ENCODE data around the gene MRAP. TPM values are rescaled to one million over a fixed set of nuclear protein-coding genes. Genes with fewer than 3 reads are reported as not detected.
"Not testable (repeated sequence)": the region's sequence is repeated elsewhere in the genome, so short reads cannot be mapped to it uniquely, and the experiment has no call there.

The MRAP gene
- polyA plus RNA-seq, 2 donors: 0.16 TPM; not detected in 1

DNA sequence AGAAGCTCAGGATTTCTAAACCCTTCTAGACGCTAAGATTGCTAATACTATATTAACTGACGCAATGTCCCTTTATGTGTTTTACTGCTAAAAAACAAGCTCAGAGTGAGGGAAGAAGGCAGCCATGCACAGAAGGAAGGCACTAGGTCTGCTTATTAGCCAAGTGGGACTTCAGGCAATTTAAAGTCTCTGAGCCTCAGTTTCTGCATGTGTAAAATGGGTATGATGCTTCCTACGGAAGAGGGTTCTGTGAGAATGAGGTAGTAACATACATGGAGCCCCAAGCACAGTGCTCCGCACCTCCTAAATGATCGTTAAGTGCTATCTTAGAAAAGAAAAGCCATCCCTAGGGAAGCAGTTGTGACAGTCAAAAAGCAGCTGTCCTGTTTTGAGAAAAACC lies 36.7 kb upstream of the MRAP start:
- WGBS, 2 donors: 93 to 97% methylated on average over 5 of the region's 5 CpGs

DNA sequence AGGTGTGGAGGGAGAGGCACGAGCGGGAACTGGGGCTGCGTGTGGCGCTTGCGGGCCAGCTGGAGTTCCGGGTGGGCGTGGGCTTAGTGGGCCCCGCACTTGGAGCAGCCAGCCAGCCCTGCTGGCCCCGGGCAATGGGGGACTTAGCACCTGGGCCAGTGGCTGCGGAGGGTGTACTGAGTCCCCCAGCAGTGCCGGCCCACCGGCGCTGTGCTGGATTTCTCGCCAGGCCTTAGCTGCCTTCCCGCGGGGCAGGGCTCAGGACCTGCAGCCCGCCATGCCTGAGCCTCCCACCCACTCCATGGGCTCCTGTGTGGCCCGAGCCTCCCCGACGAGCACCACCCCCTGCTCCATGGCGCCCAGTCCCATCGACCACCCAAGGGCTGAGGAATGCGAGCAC lies 33.3 kb upstream of the MRAP start:
- 92 to 95% methylated on average over 10 to 23 of the region's 23 CpGs for WGBS, 2 donors
- not testable (repeated sequence) for H3K4me1 ChIP-seq (ENCODE audit: control insufficient read depth in 2 of 2, insufficient read depth in 2 of 2, low read length in 1 of 2)

More for the DNA sequence above, 36.7 kb upstream of the MRAP start:
- H3K27me3 ChIP-seq (ENCODE audit: control insufficient read depth in 1 of 2, insufficient read depth in 2 of 2, low read length in 2 of 2): no peaks in the 10 kb centered on the region
- H3K27ac ChIP-seq (ENCODE audit: low read depth in 2 of 2, low read length in 1 of 2): no peak overlapping the region
- no peaks in the 10 kb centered on the region for H3K9me3 ChIP-seq (ENCODE audit: control insufficient read depth in 2 of 2, insufficient read depth in 1 of 2, low read depth in 1 of 2, low read length in 1 of 2)
- H3K4me1 ChIP-seq (ENCODE audit: control insufficient read depth in 2 of 2, insufficient read depth in 2 of 2, low read length in 1 of 2): peaks cover 0 to under 1% of the 10 kb centered on the region in 2 donors
- no peak overlapping the region for H3K4me3 ChIP-seq (ENCODE audit: low read depth in 1 of 2, low read length in 2 of 2)
- no peaks in the 10 kb centered on the region for H3K36me3 ChIP-seq (ENCODE audit: control insufficient read depth in 2 of 2, insufficient read depth in 2 of 2, low read length in 1 of 2)

DNA sequence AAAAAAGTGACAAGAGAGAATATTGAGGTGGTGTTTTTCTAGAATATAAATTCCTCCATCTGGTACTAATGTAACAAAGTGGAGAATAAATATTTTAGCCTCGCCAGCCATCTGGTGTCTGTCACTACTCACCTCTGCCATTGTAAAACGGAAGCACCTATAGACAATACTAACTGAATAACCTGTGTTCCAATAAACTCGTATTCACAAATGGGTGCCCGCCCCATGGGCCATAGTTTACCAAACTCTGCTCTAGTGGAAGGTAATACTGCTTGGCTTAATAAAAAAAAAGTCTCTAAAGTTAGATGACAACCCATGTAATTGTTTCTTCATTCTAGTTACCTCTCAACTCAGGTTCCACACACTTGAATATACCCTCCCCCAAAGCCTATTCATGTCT lies 27.9 kb upstream of the MRAP start:
- no peaks in the 10 kb centered on the region for H3K4me1 ChIP-seq (ENCODE audit: control insufficient read depth in 2 of 2, insufficient read depth in 2 of 2, low read length in 1 of 2)
- WGBS, 2 donors: 77 to 83% methylated on average over 4 of the region's 4 CpGs
- peaks cover 0 to 6% of the 10 kb centered on the region in 2 donors for H3K36me3 ChIP-seq (ENCODE audit: control insufficient read depth in 2 of 2, insufficient read depth in 2 of 2, low read length in 1 of 2)

More for the DNA sequence above, 33.3 kb upstream of the MRAP start:
- H3K27me3 ChIP-seq (ENCODE audit: control insufficient read depth in 1 of 2, insufficient read depth in 2 of 2, low read length in 2 of 2); H3K4me3 ChIP-seq (ENCODE audit: low read depth in 1 of 2, low read length in 2 of 2); H3K9me3 ChIP-seq (ENCODE audit: control insufficient read depth in 2 of 2, insufficient read depth in 1 of 2, low read depth in 1 of 2, low read length in 1 of 2); H3K36me3 ChIP-seq (ENCODE audit: control insufficient read depth in 2 of 2, insufficient read depth in 2 of 2, low read length in 1 of 2); H3K27ac ChIP-seq (ENCODE audit: low read depth in 2 of 2, low read length in 1 of 2): not testable (repeated sequence)

DNA sequence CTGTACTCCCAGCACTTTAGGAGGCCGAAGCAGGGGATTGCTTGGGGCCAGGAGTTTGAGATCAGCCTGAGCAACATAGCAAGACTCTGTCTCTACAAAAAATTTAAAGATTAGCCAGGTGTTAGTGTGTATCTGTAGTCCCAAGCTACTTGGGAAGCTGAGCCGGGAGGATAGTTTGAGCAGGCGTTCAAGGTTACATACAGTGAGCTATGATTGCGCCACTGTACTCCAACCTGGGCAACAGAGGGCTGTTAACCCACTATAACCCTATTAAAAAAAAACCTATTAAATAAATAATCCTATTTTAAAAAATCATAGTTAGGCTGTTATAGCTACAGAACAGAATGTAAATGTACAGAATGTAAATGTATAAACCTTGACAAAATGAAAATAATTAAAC lies 22.0 kb upstream of the MRAP start:
- no peaks in the 10 kb centered on the region for H3K27me3 ChIP-seq (ENCODE audit: control insufficient read depth in 1 of 2, insufficient read depth in 2 of 2, low read length in 2 of 2)
- 89 to 96% methylated on average over 4 of the region's 4 CpGs for WGBS, 2 donors
- H3K27ac ChIP-seq (ENCODE audit: low read depth in 2 of 2, low read length in 1 of 2): no peak overlapping the region
- peaks cover 0 to 3% of the 10 kb centered on the region in 2 donors for H3K4me1 ChIP-seq (ENCODE audit: control insufficient read depth in 2 of 2, insufficient read depth in 2 of 2, low read length in 1 of 2)
- H3K9me3 ChIP-seq (ENCODE audit: control insufficient read depth in 2 of 2, insufficient read depth in 1 of 2, low read depth in 1 of 2, low read length in 1 of 2): no peaks in the 10 kb centered on the region
- no peaks in the 10 kb centered on the region for H3K36me3 ChIP-seq (ENCODE audit: control insufficient read depth in 2 of 2, insufficient read depth in 2 of 2, low read length in 1 of 2)
- no peak overlapping the region for H3K4me3 ChIP-seq (ENCODE audit: low read depth in 1 of 2, low read length in 2 of 2)

More for the DNA sequence above, 27.9 kb upstream of the MRAP start:
- Histone ChIP-seq H3K27ac (ENCODE audit: low read depth in 2 of 2, low read length in 1 of 2) (no peak overlapping the region), H3K9me3 (ENCODE audit: control insufficient read depth in 2 of 2, insufficient read depth in 1 of 2, low read depth in 1 of 2, low read length in 1 of 2) (no peaks in the 10 kb centered on the region), H3K27me3 (ENCODE audit: control insufficient read depth in 1 of 2, insufficient read depth in 2 of 2, low read length in 2 of 2) (no peaks in the 10 kb centered on the region), H3K4me3 (ENCODE audit: low read depth in 1 of 2, low read length in 2 of 2) (no peak overlapping the region)

DNA sequence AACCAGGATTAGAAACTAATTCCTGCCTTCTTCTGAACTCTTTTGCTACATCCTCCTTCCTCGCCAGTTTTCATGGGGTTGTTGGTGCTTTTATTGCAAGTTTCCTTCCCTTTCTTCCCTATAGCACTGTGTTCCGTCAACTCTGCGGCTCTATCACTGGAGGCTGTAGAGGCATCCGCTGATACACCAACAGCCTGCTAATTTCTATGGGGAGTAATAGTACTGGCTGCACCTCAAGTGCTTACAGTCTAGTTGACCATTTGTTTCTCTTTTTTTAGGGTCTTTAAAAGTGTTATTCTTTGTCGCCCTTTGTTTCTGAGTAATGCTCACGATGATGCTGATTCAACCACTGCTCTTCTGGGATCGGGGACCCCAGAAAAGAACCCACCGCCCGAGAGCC lies 20.6 kb upstream of the MRAP start:
- 1 to 3% methylated on average over 9 of the region's 9 CpGs for WGBS, 2 donors
- Histone ChIP-seq H3K27ac (ENCODE audit: low read depth in 2 of 2, low read length in 1 of 2) (no peak overlapping the region), H3K9me3 (ENCODE audit: control insufficient read depth in 2 of 2, insufficient read depth in 1 of 2, low read depth in 1 of 2, low read length in 1 of 2) (no peaks in the 10 kb centered on the region), H3K4me1 (ENCODE audit: control insufficient read depth in 2 of 2, insufficient read depth in 2 of 2, low read length in 1 of 2) (peaks cover 0 to 3% of the 10 kb centered on the region in 2 donors), H3K27me3 (ENCODE audit: control insufficient read depth in 1 of 2, insufficient read depth in 2 of 2, low read length in 2 of 2) (no peaks in the 10 kb centered on the region), H3K4me3 (ENCODE audit: low read depth in 1 of 2, low read length in 2 of 2) (peak overlapping the region; percentile 60 to 88), H3K36me3 (ENCODE audit: control insufficient read depth in 2 of 2, insufficient read depth in 2 of 2, low read length in 1 of 2) (no peaks in the 10 kb centered on the region)

DNA sequence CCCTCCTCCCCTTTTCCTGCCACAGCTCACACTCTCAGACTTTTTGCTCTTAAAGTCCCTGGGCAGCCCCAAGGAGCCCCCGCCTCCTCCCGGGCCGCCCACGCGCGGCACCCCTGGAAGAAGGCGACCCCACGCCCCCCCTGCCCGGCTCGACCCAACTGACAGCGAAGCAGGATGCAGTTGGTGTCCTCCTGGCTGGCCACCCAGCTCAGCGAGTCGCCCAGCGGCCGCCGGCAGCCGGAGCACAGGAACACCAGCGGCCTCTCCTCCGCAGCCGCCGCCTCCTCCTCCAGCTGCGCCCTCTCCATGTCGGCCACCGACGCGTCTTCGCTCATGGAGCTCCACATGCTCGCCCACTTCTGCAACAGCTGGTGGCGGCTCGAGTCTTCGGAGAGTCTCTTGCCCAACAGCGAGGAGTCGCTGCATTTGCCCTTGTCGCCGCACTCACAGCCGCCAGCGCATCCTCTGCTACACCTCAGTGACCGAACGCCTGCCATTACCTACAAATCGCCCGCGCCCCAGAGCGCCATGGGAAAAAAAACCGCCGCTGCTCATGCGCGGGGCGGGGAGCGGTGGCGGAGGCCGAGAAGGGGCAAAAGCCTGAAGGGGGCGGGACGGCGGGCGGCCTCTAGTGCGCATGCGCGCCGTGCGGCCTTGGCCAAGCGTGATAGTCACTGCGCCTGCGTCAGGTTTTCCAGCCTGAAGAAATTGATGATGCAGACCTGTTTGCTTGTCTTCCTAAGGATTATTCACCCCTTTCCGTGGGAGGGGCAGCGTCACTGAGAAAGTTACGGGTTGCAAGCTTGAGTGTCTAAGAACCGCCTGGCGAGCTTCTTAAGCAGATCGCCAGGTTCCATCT lies 19.9 kb upstream of the MRAP start, which contains the start of gene MIS18A:
Gene MIS18A, minus strand, starts transcription at position 532 of the 859 bp plus-strand sequence. Its CDS starts 35 bp downstream, at position 497.
- Histone ChIP-seq H3K36me3 (ENCODE audit: control insufficient read depth in 2 of 2, insufficient read depth in 2 of 2, low read length in 1 of 2) (no peaks in the 10 kb centered on the region), H3K27me3 (ENCODE audit: control insufficient read depth in 1 of 2, insufficient read depth in 2 of 2, low read length in 2 of 2) (no peaks in the 10 kb centered on the region), H3K4me3 (ENCODE audit: low read depth in 1 of 2, low read length in 2 of 2) (peak within 1 kb of the TSS; percentile 60 to 88), H3K9me3 (ENCODE audit: control insufficient read depth in 2 of 2, insufficient read depth in 1 of 2, low read depth in 1 of 2, low read length in 1 of 2) (no peaks in the 10 kb centered on the region), H3K4me1 (ENCODE audit: control insufficient read depth in 2 of 2, insufficient read depth in 2 of 2, low read length in 1 of 2) (peaks cover 0 to 3% of the 10 kb centered on the region in 2 donors), H3K27ac (ENCODE audit: low read depth in 2 of 2, low read length in 1 of 2) (peak within 1 kb of the TSS; percentile 40 to 81)
- 0 to 1% methylated on average over 69 of the region's 69 CpGs for WGBS, 2 donors

DNA sequence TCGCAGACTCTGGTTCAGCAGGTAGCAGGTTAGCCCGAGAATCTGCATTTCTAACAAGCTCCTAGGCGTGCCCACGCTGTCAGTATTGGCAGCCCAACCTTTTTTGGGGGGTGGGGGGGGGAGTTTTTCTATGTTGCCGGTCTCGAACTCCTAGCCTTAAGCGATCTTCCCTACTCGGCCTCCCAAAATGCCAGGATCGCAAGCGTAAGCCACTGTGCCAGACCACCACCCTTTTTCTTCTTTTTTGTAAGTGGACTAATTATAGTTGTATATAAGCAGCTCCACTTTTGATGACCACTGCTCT lies 19.3 kb upstream of the MRAP start:
- no peaks in the 10 kb centered on the region for H3K27me3 ChIP-seq (ENCODE audit: control insufficient read depth in 1 of 2, insufficient read depth in 2 of 2, low read length in 2 of 2)
- no peaks in the 10 kb centered on the region for H3K36me3 ChIP-seq (ENCODE audit: control insufficient read depth in 2 of 2, insufficient read depth in 2 of 2, low read length in 1 of 2)
- no peaks in the 10 kb centered on the region for H3K9me3 ChIP-seq (ENCODE audit: control insufficient read depth in 2 of 2, insufficient read depth in 1 of 2, low read depth in 1 of 2, low read length in 1 of 2)
- peak overlapping the region; percentile 28 to 81 for H3K27ac ChIP-seq (ENCODE audit: low read depth in 2 of 2, low read length in 1 of 2)
- peak overlapping the region; percentile 47 to 60 for H3K4me3 ChIP-seq (ENCODE audit: low read depth in 1 of 2, low read length in 2 of 2)
- peaks cover 0 to 3% of the 10 kb centered on the region in 2 donors for H3K4me1 ChIP-seq (ENCODE audit: control insufficient read depth in 2 of 2, insufficient read depth in 2 of 2, low read length in 1 of 2)
- whole genome bisulfite sequencing, 2 donors: 6 to 8% methylated on average over 10 of the region's 10 CpGs

DNA sequence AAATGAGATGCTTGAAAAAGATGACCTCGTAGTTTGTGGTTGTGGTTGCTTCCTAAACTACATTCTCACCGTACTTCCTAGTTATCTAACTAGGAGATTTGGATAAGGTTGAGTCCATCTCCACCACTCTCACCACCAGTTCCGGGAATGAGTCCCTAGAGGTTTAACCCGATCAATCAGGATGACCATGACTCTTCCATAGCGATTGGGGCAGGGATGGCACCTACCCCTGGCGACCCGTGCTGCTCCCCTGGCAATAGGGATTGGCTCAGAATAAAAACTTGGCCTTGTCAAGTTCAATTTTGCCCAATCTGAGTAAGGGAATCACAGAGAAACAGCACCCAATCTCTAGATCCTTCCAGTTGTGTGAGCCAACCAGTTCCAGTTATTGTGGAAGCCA lies 17.1 kb upstream of the MRAP start:
- Histone ChIP-seq H3K27me3 (ENCODE audit: control insufficient read depth in 1 of 2, insufficient read depth in 2 of 2, low read length in 2 of 2) (no peaks in the 10 kb centered on the region), H3K4me1 (ENCODE audit: control insufficient read depth in 2 of 2, insufficient read depth in 2 of 2, low read length in 1 of 2) (peaks cover 0 to 3% of the 10 kb centered on the region in 2 donors), H3K9me3 (ENCODE audit: control insufficient read depth in 2 of 2, insufficient read depth in 1 of 2, low read depth in 1 of 2, low read length in 1 of 2) (no peaks in the 10 kb centered on the region), H3K36me3 (ENCODE audit: control insufficient read depth in 2 of 2, insufficient read depth in 2 of 2, low read length in 1 of 2) (no peaks in the 10 kb centered on the region), H3K27ac (ENCODE audit: low read depth in 2 of 2, low read length in 1 of 2) (no peak overlapping the region), H3K4me3 (ENCODE audit: low read depth in 1 of 2, low read length in 2 of 2) (no peak overlapping the region)
- WGBS, 2 donors: 89 to 92% methylated on average over 7 of the region's 7 CpGs

DNA sequence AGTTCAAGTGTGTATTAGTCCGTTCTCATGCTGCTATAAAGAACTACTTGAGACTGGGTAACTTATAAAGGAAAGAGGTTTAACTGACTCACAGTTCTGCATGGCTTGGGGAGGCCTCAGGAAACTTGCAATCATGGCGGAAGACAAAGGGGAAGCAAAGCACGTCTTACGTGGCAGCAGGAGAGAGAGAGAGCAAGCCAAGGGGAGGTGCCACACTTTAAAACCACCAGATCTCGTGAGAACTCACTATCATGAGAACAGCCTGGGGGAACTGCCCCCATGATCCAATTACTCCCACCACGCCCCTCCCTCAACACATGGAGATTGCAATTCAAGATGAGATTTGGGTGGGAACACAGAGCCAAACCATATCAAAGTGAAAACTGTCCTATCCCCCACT lies 15.7 kb upstream of the MRAP start:
- no peaks in the 10 kb centered on the region for H3K27me3 ChIP-seq (ENCODE audit: control insufficient read depth in 1 of 2, insufficient read depth in 2 of 2, low read length in 2 of 2)
- 78 to 81% methylated on average over 6 of the region's 6 CpGs for WGBS, 2 donors
- no peak overlapping the region for H3K4me3 ChIP-seq (ENCODE audit: low read depth in 1 of 2, low read length in 2 of 2)
- peaks cover 0 to 3% of the 10 kb centered on the region in 2 donors for H3K4me1 ChIP-seq (ENCODE audit: control insufficient read depth in 2 of 2, insufficient read depth in 2 of 2, low read length in 1 of 2)
- H3K9me3 ChIP-seq (ENCODE audit: control insufficient read depth in 2 of 2, insufficient read depth in 1 of 2, low read depth in 1 of 2, low read length in 1 of 2): no peaks in the 10 kb centered on the region
- no peak overlapping the region for H3K27ac ChIP-seq (ENCODE audit: low read depth in 2 of 2, low read length in 1 of 2)
- H3K36me3 ChIP-seq (ENCODE audit: control insufficient read depth in 2 of 2, insufficient read depth in 2 of 2, low read length in 1 of 2): no peaks in the 10 kb centered on the region

DNA sequence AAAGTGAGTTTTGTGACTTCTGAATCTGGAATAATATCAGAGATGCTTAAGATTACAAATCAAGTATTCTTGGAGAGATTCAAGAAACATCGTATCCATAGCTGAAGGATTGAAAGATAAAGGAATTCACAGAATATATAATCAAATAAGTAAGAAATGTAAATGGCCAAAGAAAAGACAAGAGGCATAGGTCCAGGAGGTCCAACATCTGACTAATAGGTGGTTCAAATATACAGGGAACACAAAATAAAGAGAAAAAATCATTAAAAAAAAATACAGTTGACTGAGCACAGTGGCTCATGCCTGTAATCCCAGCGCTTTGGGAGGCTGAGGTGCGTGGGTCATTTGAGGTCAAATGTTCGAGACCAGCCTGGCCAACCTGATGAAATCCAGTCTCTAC lies 13.2 kb upstream of the MRAP start:
- Histone ChIP-seq H3K36me3 (ENCODE audit: control insufficient read depth in 2 of 2, insufficient read depth in 2 of 2, low read length in 1 of 2) (no peaks in the 10 kb centered on the region), H3K4me3 (ENCODE audit: low read depth in 1 of 2, low read length in 2 of 2) (no peak overlapping the region), H3K4me1 (ENCODE audit: control insufficient read depth in 2 of 2, insufficient read depth in 2 of 2, low read length in 1 of 2) (no peaks in the 10 kb centered on the region), H3K9me3 (ENCODE audit: control insufficient read depth in 2 of 2, insufficient read depth in 1 of 2, low read depth in 1 of 2, low read length in 1 of 2) (no peaks in the 10 kb centered on the region), H3K27me3 (ENCODE audit: control insufficient read depth in 1 of 2, insufficient read depth in 2 of 2, low read length in 2 of 2) (no peaks in the 10 kb centered on the region), H3K27ac (ENCODE audit: low read depth in 2 of 2, low read length in 1 of 2) (no peak overlapping the region)
- 96 to 97% methylated on average over 4 of the region's 4 CpGs for WGBS, 2 donors

All from esophagus (tissue), 2 donors.